K562 (cell line): ENCODE measurements around the gene SLC25A51. TPM values are rescaled to one million over a fixed set of nuclear protein-coding genes. Genes with fewer than 3 reads are reported as not detected.

Source experiments
- ATAC-seq: fragments of 200-7000 bp; cut with Tn5 transposase; 3 replicates; pipeline ENCODE4 v1.9.1; 2020; ENCODE audit warnings: moderate library complexity
- BruUV-seq: library from RNA; stranded (reverse); fragments of 400-500 nt; replicated peaks from 2 replicates; lab custom pipeline; 2021; lab: Mats Ljungman, UMichigan
- CTCF ChIA-PET: fragments of 300-600 bp; formaldehyde crosslinking; extraction: SDS; loops from one replicate; lab custom pipeline; 2021; ENCODE audit warnings: low intra/inter-chr PET ratio; lab: Yijun Ruan, JAX
- POLR2A ChIA-PET: fragments of 300-600, 350-650 bp; sonication (Branson Sonifier 250); formaldehyde crosslinking; extraction: SDS; loops from one replicate; lab custom pipeline; 2021; ENCODE audit warnings: antibody characterized with exemption, inconsistent platforms; lab: Yijun Ruan, JAX
- DNase-seq, 4 experiments: peaks; one replicate each; pipeline versions ENCODE4 v3.0.0 to v3.0.0-alpha.2; 2011 to 2018; ENCODE audit warnings: low spot score in 3 of 4, mixed read lengths in 3 of 4; ENCODE audit errors: extremely low read depth in 1 of 4
- FAIRE-seq: peaks from 2 replicates; lab custom pipeline; 2011; peaks lifted over from hg19 to GRCh38; lab: Jason Lieb, UNC
- H2AFZ ChIP-seq: 2 replicates; pipeline ENCODE4 v1.6.0; 2011; ENCODE audit warnings: low read depth, low read length, control low read depth, inconsistent platforms
- H3K27ac ChIP-seq: fragments of 200-600 bp; 3 replicates; pipeline ENCODE4 v1.8.0; 2011; ENCODE audit warnings: low read depth, mild to moderate bottlenecking, control low read depth, inconsistent platforms, low read length, moderate library complexity, mixed read lengths; ENCODE audit errors: extremely low read depth
- H3K27me3 ChIP-seq, 2 experiments: fragments of 300-600 bp in 1 of 2; 2 replicates in 1 of 2; 3 replicates in 1 of 2; pipeline versions ENCODE4 v1.6.0 to v1.8.0; 2011; ENCODE audit warnings: inconsistent platforms in 2 of 2, low read length in 2 of 2, mild to moderate bottlenecking in 1 of 2, mixed read lengths in 1 of 2, moderate library complexity in 1 of 2; ENCODE audit not compliant: control insufficient read depth in 2 of 2, insufficient read depth in 2 of 2
- H3K36me3 ChIP-seq: fragments of 300-600 bp; 3 replicates; pipeline ENCODE4 v1.8.0; 2011; ENCODE audit warnings: mild to moderate bottlenecking, low read length, inconsistent platforms; ENCODE audit not compliant: control insufficient read depth, insufficient read depth
- H3K4me1 ChIP-seq, 2 experiments: fragments of 200-600 bp in 1 of 2; replicated peaks in 1 of 2; 2 replicates in 1 of 2; 3 replicates in 1 of 2; pipeline versions ENCODE4 v1.5.1 to v1.8.0; 2011; ENCODE audit warnings: inconsistent platforms in 2 of 2, low read length in 2 of 2, mild to moderate bottlenecking in 1 of 2, mixed read lengths in 1 of 2, moderate library complexity in 1 of 2; ENCODE audit not compliant: control insufficient read depth in 2 of 2, insufficient read depth in 2 of 2
- H3K4me2 ChIP-seq: 2 replicates; pipeline ENCODE4 v1.6.1; 2011; ENCODE audit warnings: low read length, control low read depth, inconsistent platforms, mixed read lengths; ENCODE audit not compliant: insufficient read depth
- H3K4me3 ChIP-seq: fragments of 200-600 bp; sonication (generic), shearing (Covaris generic); 2 replicates; pipeline ENCODE4 v1.5.1; 2016; ENCODE audit warnings: control low read depth, inconsistent platforms
- H3K79me2 ChIP-seq: fragments of 200-600 bp; 3 replicates; pipeline ENCODE4 v1.8.0; 2011; ENCODE audit warnings: low read length, inconsistent platforms; ENCODE audit not compliant: control insufficient read depth, insufficient read depth
- H3K9ac ChIP-seq, 2 experiments: 2 replicates each; pipeline versions ENCODE4 v1.6.0 to v1.6.1; 2011; ENCODE audit warnings: low read depth in 2 of 2, low read length in 2 of 2, control low read depth in 1 of 2, inconsistent platforms in 1 of 2, mild to moderate bottlenecking in 1 of 2, mixed read lengths in 1 of 2; ENCODE audit not compliant: insufficient read depth in 1 of 2
- H3K9me1 ChIP-seq: one replicate; pipeline ENCODE4 v1.6.0; 2011; ENCODE audit warnings: inconsistent platforms, mild to moderate bottlenecking, low read length, moderate library complexity; ENCODE audit not compliant: control insufficient read depth, insufficient read depth
- H3K9me3 ChIP-seq: replicated peaks from 2 replicates; pipeline ENCODE4 v1.5.1; 2011; ENCODE audit warnings: low read depth, low read length, inconsistent platforms; ENCODE audit not compliant: control insufficient read depth, insufficient read depth
- H4K20me1 ChIP-seq: replicated peaks from 2 replicates; pipeline ENCODE4 v1.6.1; 2011; ENCODE audit warnings: low read length, inconsistent platforms, mixed read lengths; ENCODE audit not compliant: control insufficient read depth, insufficient read depth
- COPS2 ChIP-seq: fragments of 450-650 bp; conservative IDR thresholded peaks from 2 replicates; pipeline ENCODE4 v1.6.1; 2016; ENCODE audit warnings: mild to moderate bottlenecking, moderate library complexity
- HLTF ChIP-seq: fragments of 450-650 bp; IDR thresholded peaks from 2 replicates; pipeline ENCODE4 v1.6.1; 2016
- PTRF ChIP-seq: fragments of 450-650 bp; IDR thresholded peaks from 2 replicates; pipeline ENCODE4 v1.6.1; 2016; ENCODE audit warnings: mild to moderate bottlenecking, missing genetic modification characterization, missing compliant biosample characterization
- WGBS: fragments of 100-300 bp; shearing (Covaris generic); methylation state at CpG from one replicate; pipeline ENCODE4 v1.1.6; 2016; ENCODE audit warnings: low coverage, mixed read lengths; ENCODE audit not compliant: insufficient coverage; ENCODE audit errors: missing lambda C conversion rate; 5-methylcytosine and 5-hydroxymethylcytosine counted together
- in situ Hi-C: fragments of 300-500 bp; cut with MboI; formaldehyde crosslinking; loops from 4 replicates; pipeline ENCODE4 v1.15.0; 2018; ENCODE audit warnings: inconsistent platforms, mixed read lengths
- intact Hi-C: fragments of 100-400 bp; cut with micrococcal nuclease; formaldehyde crosslinking; loops from 2 replicates; pipeline ENCODE4 v1.14.2; 2022
- polyA plus RNA-seq, 8 experiments: library from polyadenylated mRNA; depleted of rRNA in 4 of 8; stranded (reverse) in 5 of 8; unstranded in 3 of 8; fragments of >200 nt; fragmentation: Nextera tagmentation in 2 of 8; fragmentation: Illumina TruSeq in 1 of 8; extraction: Ambion mirVana in 2 of 8; extraction: Trizol in 1 of 8; gene quantifications; 2 replicates each; pipeline versions ENCODE4 v1.2.1 to v1.2.3, GENCODE V29; 2011 to 2014; ENCODE audit warnings: inconsistent platforms in 1 of 8, missing spikeins in 1 of 8
- total RNA-seq, 7 experiments: library from RNA; depleted of rRNA in 6 of 7; stranded (reverse); fragments of >200 nt in 6 of 7; fragmentation: Illumina TruSeq in 2 of 7; extraction: Trizol in 2 of 7; gene quantifications; 2 replicates each; pipeline versions ENCODE4 v1.2.1 to v1.2.3, GENCODE V29; 2011 to 2021; ENCODE audit warnings: low replicate concordance in 1 of 7
- TF ChIP-seq, protein P1 (sequence below): fragments of 250-450 bp; sonication (Bioruptor Pico); IDR thresholded peaks from 2 replicates; pipeline ENCODE4 v1.8.0; 2021; ENCODE audit warnings: moderate library complexity, mild to moderate bottlenecking, inconsistent platforms
- TF ChIP-seq, protein P2 (sequence below): IDR thresholded peaks from 2 replicates; pipeline ENCODE4 v1.6.1; 2016; ENCODE audit warnings: missing genetic modification characterization, missing compliant biosample characterization

Gene SLC25A51
- total and polyA plus RNA-seq, 9 of the 15 experiments (the other 6 are each of a cell fraction or from before 2014, with no cell fraction given) = 9.1 to 40.7 (median 24.5) TPM

DNA sequence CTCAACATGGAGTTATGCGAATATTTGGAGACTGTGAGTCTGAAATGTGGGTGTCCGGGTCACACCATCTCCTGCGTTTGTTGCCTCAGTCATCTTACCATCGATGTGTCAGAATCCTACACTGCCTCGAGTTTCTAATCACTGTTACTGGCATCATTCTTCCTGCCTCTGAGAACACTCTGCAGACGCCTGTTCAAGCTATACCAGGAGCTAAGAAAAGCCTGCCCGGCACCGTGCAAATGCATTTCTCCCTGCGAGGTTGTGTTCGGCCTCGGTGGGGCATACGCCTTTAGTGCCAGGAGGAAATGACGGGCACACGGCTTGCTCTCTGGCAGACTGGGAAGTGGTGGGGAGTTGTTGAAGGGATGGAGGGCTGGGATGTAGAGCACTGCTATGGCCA, 31.2 kb upstream of the SLC25A51 start:
- no peaks in the 10 kb centered on the region for H3K36me3 ChIP-seq

More for the DNA sequence above, 31.2 kb upstream of the SLC25A51 start:
- peaks cover 17 to 20% of the 10 kb centered on the region in 2 experiments for H3K4me1 ChIP-seq
- no peak overlapping the region for H3K27ac ChIP-seq
- POLR2A ChIA-PET = interaction anchor here (0.8 kb wide), 1 partner anchor 10 kb away, joined by 3 read pairs; no protein-coding TSS in a partner anchor
- H2AFZ ChIP-seq = no peak overlapping the region
- WGBS = 85% methylated on average over 14 of the region's 14 CpGs
- no peak for ATAC-seq
- BruUV-seq = no TSS peak
- no peak for DNase-seq
- no peak overlapping the region for H3K4me2 ChIP-seq
- in situ Hi-C loops = no loop called here
- no peaks in the 10 kb centered on the region for H3K79me2 ChIP-seq
- no peak for FAIRE-seq
- H3K9me3 ChIP-seq = no peaks in the 10 kb centered on the region
- no peaks in the 10 kb centered on the region for H3K27me3 ChIP-seq
- 0 out of 2 replicates have a peak, but pooled peaks cover 4% of the 10 kb centered on the region for H4K20me1 ChIP-seq
- H3K9ac ChIP-seq = 0 out of 4 replicates have a peak overlapping the region, but pooled peaks of 1 of the 2 experiments have one; percentile 18
- no peak for TF ChIP-seq HLTF
- TF ChIP-seq PTRF (tag) = no peak
- TF ChIP-seq, protein P1, sequence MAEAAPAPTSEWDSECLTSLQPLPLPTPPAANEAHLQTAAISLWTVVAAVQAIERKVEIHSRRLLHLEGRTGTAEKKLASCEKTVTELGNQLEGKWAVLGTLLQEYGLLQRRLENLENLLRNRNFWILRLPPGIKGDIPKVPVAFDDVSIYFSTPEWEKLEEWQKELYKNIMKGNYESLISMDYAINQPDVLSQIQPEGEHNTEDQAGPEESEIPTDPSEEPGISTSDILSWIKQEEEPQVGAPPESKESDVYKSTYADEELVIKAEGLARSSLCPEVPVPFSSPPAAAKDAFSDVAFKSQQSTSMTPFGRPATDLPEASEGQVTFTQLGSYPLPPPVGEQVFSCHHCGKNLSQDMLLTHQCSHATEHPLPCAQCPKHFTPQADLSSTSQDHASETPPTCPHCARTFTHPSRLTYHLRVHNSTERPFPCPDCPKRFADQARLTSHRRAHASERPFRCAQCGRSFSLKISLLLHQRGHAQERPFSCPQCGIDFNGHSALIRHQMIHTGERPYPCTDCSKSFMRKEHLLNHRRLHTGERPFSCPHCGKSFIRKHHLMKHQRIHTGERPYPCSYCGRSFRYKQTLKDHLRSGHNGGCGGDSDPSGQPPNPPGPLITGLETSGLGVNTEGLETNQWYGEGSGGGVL (CRISPR knock-in tag) = no peak
- TF ChIP-seq, protein P2, sequence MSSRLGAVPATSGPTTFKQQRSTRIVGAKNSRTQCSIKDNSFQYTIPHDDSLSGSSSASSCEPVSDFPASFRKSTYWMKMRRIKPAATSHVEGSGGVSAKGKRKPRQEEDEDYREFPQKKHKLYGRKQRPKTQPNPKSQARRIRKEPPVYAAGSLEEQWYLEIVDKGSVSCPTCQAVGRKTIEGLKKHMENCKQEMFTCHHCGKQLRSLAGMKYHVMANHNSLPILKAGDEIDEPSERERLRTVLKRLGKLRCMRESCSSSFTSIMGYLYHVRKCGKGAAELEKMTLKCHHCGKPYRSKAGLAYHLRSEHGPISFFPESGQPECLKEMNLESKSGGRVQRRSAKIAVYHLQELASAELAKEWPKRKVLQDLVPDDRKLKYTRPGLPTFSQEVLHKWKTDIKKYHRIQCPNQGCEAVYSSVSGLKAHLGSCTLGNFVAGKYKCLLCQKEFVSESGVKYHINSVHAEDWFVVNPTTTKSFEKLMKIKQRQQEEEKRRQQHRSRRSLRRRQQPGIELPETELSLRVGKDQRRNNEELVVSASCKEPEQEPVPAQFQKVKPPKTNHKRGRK (tag) = no peak
- no peak for TF ChIP-seq COPS2
- TF ChIP-seq, all 486 proteins: peak for 0
- CTCF ChIA-PET = no interaction called here
- H3K4me3 ChIP-seq = no peak overlapping the region
- intact Hi-C loops = no loop called here
- H3K9me1 ChIP-seq = no peaks in the 10 kb centered on the region
